ENCODE results near the gene CGAS.
A peak's percentile ranks its signal among the peaks of the same experiment; 100 is the strongest.
"Not testable (repeated sequence)": the region's sequence is repeated elsewhere in the genome, so short reads cannot be mapped to it uniquely, and the experiment has no call there.

CGAS gene

DNA sequence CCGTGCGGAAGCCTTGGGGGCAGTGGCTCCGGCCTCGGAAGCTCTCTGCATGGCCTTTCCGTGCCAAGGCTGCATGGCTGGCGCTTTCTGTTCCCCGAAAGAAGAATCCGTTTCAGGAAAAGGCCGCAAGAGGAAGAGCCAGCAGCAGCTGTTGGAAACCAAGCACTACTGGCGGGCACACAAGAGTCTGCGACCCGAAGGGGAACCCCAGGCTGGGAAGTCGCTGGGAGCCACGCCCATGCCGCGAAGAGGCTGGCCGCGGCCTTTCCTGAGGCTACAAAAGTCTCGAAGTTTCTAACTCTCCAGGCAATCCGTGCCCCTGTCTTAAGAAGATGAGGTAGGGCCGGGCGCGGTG is at the start of gene CGAS:
Gene CGAS (minus strand): TSS at position 191 of the 355 bp plus-strand sequence. CDS start 116 bp downstream, at position 75.
- peak; percentile 47 for DNase-seq (ENCODE audit: low spot score)

DNA sequence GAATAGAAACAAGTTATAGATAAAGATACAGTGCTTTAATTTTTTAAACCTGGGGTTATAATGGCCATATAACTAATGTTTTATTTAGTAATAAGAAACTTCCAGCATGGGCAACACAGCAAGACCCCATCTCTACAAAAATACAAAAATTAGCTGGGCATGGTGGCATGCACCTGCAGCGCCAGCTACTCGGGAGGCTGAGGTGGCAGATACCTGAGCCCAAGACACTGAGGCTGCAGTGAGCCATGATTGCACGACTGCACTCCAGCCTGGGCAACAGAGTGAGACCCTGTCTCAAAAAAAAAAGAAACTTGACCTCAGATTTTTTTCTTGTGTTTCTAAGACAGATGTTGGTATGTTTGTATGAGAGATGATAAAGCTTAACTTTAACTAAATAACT is 45.8 kb upstream of the CGAS start:
- DNase-seq (ENCODE audit: low spot score): no peak

DNA sequence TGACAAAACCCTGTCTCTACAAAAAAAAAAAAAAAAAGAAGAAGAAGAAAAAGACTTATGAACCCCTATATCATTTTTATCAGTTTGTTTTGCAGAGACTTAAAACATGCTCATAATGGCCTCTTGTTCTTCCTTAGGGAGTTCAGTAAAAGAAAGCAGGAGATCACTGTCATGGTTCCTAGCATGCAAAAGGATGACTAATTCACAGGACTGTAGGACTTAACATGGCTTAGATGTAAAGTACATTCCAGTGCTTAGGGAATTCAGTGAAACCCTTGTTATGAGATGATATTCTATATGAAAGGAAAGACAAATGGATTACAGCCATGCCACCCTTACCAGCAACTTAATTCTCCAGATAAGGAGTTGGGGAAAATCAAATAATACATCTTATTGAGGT is 39.3 kb upstream of the CGAS start:
- DNase-seq (ENCODE audit: low spot score): no peak

DNA sequence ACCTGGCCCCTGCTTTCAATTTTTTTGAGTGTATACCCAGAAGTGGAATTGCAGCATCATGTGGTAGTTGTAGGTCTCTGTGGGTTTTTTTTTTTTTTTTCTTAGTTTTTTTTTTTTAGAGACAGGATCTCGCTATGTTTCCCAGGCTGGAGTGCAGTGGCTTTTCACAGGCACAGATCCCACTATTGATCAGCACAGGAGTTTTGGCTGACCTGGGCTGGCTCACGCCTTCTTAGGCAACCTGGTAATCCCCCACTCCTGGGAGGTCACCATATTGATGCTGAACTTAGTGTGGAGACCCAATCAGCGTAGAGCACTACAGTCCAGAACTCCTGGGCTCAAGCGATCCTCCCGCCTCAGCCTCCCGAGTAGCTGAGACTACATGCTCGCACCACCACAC is 35.4 kb upstream of the CGAS start:
- no peak for DNase-seq (ENCODE audit: low spot score)

DNA sequence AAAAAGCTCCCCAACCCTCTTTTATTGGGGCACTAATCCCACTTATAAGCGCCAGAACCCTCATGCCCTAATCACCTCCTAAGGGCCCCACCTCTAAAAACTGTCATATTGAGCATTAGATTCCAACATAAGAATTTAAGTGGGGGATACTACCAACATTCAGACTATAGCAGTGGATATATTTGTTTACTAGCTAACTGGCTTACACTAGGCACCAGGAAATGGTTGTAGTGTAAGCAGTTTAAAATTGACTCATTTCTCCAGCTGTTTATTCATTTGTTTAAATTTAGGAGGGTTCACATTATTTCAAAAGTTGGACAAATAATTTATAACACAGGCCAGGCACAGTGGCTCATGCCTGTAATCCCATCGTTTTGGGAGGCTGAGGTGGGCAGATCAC is 32.3 kb upstream of the CGAS start:
- no peak for DNase-seq (ENCODE audit: low spot score)

DNA sequence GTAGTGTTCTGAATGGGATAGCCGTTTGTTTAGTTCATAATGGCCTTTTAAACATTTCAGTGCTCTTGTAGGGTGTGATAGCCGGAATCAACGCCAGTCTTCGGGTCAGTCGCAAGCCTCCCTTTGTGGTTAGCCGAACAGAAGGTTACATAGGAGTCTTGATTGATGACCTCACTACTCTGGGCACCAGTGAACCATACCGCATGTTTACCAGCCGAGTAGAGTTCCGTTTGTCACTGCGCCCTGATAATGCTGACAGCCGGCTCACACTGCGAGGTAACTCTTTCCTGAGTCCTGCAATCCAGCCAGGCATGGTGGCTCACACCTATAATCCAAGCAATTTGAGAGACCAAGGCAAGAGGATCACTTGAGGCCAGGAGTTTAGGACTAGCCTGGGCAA is 29.9 kb upstream of the CGAS start:
- DNase-seq (ENCODE audit: low spot score): no peak

DNA sequence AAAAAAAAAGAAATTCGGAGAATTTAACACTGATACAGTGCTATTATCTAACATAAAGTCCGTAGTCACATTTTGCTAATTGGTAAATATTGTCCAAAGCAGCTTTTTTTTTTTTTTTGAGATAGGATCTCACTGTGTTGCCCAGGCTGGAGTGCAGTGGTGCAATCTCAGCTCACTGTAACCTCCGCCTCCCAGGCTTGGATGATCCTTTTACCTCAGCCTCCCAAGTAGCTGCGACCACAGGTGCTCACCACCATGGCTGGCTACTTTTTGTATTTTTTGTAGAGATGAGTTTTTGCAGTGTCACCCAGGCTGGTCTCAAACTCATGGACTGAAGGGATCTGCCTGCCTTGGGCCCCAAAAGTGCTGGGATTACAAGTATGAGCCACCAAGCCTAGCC is 25.3 kb upstream of the CGAS start:
- DNase-seq (ENCODE audit: low spot score): no peak

DNA sequence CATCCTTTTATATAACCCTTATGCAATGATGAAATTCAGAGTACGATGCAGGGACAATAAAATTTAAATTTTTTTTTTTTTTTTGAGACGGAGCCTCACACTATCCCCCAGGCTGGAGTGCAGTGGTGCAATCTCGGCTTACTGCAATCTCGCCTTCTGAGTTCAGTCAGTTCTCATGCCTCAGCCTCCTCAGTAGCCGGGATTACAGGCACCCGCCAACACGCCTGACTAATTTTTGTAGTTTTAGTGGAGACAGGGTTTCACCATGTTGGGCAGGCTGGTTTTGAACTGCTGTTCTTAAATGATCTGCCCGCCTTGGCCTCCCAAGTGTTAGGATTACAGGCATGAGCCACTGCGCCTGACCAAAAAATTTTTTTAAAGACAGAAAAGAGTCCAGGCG is 24.6 kb upstream of the CGAS start:
- no peak for DNase-seq (ENCODE audit: low spot score)

DNA sequence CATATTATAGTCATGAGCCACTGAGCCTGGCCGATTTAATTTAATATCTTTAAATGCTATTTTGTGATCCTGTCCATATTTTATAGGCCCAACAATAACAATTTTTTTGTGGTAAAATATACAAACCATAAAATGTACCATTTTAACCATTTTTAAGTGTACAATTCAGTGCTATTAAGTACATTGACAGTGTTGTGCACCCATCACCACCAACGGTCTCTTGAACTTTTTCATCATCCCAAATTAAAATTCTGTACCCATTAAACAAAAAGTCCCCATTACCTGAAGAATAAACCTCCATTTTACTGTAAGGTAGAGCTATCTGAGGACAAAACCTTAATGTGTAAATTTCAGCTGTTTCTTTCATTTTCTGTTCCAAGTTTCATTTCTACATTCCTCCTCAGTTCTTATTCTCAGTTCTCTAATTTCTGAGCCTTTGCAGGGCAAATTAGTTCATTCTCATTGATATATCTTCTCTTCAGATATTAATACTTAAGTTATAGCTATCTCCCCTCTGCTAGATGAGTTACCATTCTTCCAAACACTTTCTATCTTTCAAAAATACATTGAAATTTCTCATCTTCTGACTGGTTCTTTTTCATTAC is 19.7 kb upstream of the CGAS start:
- DNase-seq (ENCODE audit: low spot score): no peak

DNA sequence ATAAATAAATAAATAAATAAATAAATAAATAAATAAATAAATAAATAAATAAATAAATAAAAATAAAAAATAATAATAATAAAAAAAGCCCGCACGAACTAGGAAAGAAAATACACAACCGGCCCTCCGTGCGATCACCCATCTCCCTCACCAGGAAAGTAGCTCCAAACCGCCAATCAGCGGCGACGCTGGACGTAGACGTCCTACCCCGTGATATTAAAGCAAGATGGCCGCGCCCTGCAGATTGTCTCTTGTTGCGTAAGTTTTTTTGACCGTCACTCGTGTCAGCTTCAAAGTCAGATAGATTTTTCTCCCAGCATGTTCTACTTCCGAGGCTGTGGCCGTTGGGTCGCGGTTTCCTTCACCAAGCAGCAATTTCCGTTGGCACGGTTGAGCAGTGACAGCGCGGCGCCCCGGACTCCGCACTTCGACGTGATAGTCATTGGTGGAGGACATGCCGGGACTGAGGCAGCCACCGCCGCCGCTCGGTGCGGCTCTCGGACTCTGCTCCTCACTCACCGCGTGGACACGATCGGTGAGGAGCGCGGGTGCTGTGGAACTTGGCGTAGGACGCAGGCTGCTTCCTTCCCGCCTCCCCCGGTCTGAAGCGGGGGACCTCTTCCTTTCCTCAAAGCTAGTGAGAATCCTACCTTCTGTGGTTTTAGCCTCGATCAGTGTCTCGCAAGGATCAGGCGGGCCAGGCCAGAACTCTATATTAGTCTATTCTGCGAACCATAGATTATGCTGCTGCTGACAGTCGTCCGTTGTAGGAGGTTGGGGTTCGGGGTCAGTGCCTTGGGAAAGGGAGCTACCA is 9.6 kb upstream of the CGAS start, which contains the start of gene MTO1:
Gene MTO1 (plus strand): TSS at position 201 of the 814 bp plus-strand sequence. CDS start 118 bp downstream, at position 319.
- DNase-seq (ENCODE audit: low spot score): peak; percentile 91

DNA sequence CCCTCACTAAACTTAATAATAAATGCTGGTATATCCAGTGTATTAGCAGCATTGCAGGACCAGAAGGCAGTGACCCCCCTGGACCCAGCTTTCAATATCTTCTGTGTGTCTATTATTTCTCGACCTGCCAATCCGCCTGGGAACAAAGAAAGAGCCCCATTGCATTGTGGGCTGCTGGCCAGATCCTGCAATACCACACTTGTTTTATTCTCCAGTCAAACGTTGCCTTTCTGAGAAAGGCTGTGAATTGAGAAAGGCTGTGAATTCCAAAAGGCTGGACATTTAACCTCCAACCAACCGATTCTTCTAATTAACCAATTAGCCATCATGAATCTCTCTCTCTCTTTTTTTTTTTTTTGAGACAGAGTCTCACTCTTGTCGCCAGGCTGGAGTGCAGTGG is 8.0 kb upstream of the CGAS start:
- DNase-seq (ENCODE audit: low spot score): peak; percentile 26

DNA sequence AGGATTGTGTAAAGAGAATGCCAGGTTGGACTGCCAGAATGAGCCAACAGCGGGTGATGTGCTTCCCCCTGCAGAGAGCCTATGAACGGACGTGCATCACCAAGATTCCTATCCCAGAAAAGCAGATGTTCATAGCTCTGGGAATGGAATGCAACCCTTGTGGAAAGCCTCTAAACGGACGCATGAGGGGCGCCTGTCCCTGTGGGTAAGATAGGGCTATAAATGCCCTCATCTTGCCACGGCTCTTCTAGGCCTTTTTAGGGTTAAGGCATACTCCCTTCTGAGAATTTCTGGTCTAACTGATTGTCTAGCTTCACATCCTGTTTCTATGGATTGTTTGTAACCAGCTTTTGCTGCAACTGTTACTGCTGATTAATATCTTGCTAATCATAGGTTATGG is 7.4 kb upstream of the CGAS start:
- DNase-seq (ENCODE audit: low spot score): not testable (repeated sequence)

DNA sequence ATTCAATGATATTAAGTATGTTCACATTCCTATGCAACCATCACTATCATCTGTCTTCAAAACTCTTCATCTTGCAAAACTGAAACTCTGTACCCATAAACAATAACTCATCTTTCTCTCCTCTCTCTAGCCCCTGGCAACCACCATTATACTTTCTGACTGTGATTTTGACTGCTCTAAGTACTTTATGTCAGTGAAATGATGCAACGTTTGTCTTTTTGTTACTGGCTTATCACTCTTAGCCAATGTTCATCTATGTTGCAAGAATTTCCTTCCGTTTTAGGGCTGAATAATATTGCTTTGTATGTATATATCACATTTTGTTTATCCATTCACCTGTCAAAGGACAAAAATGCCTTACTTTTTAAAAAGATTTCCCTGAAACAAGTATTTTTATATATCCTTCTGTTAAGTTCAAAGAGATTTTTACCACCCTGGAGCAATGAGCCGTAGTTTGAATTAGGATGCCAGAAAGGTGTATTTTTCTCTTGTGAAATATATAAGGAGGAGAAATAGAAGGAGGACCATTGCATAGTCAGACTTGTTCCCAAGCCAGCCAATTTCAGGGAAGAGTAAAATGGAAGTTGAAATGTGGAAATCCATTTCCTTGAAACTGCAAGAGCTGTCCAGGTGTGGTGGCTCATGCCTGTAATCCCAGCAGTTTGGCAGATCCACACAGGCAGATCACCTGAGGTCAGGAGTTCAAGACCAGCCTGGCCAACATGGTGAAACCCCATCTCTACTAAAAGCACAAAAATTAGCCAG is 4.0 kb upstream of the CGAS start:
- no peak for DNase-seq (ENCODE audit: low spot score)

DNA sequence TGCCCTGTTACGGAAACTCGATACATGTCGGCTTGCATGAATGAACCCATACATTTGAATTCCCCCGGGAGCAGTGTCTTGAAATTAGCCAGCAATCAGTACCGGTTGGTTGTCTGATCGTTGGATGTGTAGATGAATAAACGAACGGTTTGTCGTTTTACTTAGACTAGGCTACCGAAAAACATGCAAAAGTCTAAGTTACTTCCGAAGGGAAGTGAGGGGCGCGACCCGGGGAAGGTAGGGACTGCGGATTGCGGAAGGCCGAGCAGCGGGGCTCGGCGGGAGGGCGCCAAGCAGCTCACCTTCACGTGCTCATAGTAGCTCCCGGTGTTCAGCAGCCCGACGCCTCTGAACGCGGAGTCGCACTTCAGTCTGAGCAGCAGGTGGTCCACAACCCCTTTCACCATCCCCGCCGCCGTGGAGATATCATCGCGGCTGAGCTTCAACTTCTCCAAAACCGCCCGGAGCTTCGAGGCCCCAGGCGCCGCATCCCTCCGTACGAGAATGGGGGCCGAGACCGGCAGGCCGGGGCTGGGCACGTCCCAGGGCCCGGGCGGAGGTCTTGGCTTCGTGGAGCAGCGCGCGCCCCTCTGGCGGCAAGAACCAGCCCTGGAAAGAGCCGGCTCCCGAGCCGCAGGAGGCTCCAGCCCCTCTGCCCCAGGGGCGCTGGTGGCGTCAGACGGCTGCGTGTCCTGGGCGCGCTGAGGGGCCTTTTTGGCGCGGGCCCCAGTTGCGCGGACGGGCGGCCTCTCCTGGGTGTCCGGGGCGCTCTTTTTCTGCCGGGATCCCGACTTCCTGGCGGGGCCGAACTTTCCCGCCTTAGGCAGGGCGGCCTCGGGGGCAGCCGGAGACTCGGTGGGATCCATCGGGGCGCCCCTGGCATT is 632 bp downstream of the CGAS start:
- DNase-seq (ENCODE audit: low spot score): no peak

DNA sequence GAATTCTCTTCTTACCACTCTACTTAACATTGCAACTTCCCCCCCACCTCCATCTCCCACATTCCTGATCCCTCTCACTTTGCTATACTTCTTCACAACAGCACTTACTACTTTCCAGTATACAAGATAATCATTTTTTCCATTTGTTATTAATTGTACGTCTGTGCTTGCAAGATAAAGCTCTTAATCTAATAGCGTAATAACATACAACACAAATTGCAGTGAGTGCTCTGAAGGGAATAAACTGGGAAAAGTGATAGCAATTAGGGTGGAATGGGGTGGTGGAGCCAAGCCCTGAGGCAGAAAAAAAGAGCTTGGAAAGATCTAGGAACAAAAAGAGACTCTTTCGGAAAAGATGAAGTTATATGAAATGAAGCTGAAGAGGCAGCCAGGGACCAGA is 8.5 kb downstream of the CGAS start:
- DNase-seq (ENCODE audit: low spot score): no peak

DNA sequence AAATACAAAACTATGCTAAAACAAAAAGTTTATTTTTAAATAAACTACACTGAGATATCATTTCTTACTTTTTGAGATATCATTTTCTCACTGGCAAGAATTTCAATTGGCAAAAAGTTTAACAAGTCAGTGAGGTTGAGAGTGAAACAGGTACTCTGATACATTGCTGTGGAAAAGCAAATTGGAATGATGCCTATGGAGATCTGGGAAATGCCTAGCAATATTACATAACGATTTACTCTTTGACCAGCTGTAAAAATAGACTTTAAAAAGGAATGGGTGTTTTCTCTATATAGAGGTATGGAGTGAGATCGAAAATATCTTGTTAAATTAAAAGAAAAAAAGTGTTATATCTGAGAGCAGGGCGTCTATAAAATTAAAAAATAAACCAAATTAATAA is 16.9 kb downstream of the CGAS start:
- no peak for DNase-seq (ENCODE audit: low spot score)

DNA sequence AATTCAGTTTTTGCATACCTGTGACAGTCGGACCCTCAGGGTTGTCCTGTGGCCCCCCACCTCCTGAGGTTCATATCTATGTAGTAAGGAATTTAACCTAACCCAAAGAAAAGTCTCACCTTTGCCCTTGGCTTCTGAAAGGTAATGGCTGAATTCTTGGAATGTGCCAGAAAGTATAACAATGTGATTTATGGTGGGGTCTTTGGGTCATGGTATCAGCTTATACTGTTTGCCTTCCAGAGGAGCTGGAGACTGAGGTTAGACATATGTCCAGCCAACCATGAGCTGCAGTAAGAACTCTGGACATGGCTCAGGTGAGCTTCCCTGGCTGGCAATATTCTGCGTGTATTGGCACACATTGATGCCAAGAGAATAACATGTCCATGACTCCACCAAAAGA is 30.6 kb downstream of the CGAS start:
- DNase-seq (ENCODE audit: low spot score): no peak

DNA sequence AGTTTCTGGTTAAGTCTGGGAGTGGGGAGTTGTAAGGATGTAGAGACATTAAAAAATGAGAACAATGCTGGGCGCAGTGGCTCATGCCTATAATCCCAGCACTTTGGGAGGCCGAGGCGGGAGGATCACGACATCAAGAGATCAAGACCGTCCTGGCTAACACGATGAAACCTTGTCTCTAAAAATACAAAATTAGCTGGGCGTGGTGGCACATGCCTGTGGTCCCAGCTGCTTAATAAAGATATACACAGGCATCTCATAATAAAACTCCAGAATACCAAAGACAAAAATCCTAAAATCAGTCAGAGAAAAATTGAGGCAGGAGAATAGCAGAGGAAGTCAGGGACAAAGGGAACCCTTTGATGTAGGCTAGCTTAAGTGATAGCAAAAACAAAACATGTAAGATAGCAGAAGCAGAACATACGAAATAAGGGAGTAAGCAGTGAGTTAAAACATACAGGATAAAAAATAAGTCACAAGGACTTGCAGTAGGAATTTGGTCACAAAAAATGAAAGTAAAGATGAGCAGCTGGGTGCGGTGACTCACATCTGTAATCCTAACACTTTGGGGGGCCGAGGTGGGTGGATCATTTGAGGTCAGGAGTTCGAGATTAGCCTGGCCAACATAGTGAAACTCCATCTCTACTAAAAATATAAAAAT is 33.9 kb downstream of the CGAS start:
- no peak for DNase-seq (ENCODE audit: low spot score)

DNA sequence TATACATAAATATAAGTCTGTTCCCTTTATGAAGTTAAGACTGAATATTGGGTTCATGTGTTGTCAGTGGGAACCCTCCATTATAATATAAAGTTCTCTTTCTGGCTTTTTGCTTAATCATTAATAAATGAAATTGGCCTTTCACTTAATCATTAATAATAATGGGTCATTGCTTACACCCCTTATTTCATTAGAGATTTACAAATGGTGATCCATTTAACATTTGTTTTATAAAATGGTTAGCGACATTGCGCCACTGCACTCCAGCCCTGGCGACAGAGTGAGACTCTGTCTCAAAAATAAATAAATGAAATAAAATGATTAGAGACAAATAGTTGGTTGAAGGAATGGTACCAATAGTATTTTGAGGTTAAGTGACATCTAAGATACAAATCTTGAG is 39.0 kb downstream of the CGAS start:
- no peak for DNase-seq (ENCODE audit: low spot score)

DNA sequence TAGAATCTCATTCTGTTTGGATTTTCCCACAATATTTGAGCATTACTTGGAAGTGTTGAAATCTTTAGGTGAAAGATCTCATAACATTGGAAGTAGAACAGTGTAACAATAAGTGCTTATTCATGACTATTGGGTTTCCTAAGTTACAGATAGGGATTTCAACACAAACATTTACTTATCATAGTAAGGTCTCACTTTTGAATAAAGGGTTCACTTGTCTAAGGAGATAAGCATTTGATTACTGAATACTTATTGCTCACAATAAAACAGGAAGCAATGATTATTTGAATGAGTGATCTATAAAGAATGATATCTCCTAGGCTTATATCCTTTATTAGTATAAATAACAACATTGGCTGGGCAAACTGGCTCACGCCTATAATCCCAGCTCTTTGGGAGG is 42.7 kb downstream of the CGAS start:
- no peak for DNase-seq (ENCODE audit: low spot score)

DNA sequence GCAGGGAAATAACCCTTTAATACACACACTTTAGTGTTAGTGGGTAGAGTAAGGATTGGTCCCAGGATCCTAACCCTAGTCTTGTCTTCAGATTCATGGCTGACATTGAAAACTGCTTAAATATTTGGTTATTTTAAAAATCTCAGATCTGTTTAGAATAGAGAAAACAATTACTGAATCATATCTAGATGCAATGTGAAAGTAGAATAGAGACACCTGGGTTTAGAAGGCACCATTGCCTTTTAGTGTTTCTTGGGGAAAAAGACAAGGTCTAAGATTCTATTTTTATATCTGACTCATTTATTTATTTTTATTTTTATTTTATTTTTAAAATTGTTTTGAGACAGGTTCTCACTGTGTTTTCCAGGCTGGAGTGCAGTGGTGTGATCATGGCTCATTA is 51.4 kb downstream of the CGAS start:
- DNase-seq (ENCODE audit: low spot score): no peak

DNA sequence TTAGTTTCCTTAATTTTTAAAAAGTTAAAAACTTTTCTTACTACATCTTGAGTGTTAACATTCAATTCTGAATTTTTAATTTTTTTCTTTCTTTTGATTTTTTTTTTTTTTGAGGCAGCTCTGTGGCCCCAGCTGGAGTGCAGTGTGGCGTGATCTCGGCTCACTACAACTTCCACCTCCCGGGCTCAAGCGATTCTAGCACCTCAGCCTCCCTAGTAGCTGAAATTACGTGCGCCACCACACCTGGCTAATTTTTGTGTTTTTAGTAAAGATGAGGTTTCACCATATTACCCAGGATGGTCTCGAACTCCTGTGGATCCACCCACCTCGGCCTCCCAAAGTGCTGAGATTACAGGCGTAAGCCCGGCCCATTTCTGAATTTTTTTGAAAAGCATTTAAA is 56.2 kb downstream of the CGAS start:
- DNase-seq (ENCODE audit: low spot score): no peak

All from putamen (tissue), 1 donor.